ENCODE measurements around the gene TFCP2L1.

The TFCP2L1 gene

GRCh38 chr2:121196132-121196848 lies 88.7 kb downstream of the TFCP2L1 start:
- DNase-seq (ENCODE audit: low spot score) = no peak

GRCh38 chr2:121195036-121195435 lies 90.0 kb downstream of the TFCP2L1 start:
- no peak for DNase-seq (ENCODE audit: low spot score)

GRCh38 chr2:121194626-121195025 lies 90.4 kb downstream of the TFCP2L1 start:
- DNase-seq (ENCODE audit: low spot score) = no peak

- DNase-seq (ENCODE audit: low spot score) = no peak
Observed at GRCh38 chr2:121193185-121193584, 91.8 kb downstream of the TFCP2L1 start.

- no peak for DNase-seq (ENCODE audit: low spot score)
Observed at GRCh38 chr2:121192576-121192975, 92.4 kb downstream of the TFCP2L1 start.

GRCh38 chr2:121191191-121192170 lies 93.5 kb downstream of the TFCP2L1 start:
- no peak for DNase-seq (ENCODE audit: low spot score)

GRCh38 chr2:121189661-121190381 lies 95.2 kb downstream of the TFCP2L1 start:
- no peak for DNase-seq (ENCODE audit: low spot score)

- DNase-seq (ENCODE audit: low spot score) = no peak
Observed at GRCh38 chr2:121189011-121189410, 96.0 kb downstream of the TFCP2L1 start.

- DNase-seq (ENCODE audit: low spot score) = no peak
Observed at GRCh38 chr2:121187982-121188411, 97.0 kb downstream of the TFCP2L1 start.

- DNase-seq (ENCODE audit: low spot score) = no peak
Observed at GRCh38 chr2:121187351-121187981, 97.5 kb downstream of the TFCP2L1 start.

- DNase-seq (ENCODE audit: low spot score) = no peak
Observed at GRCh38 chr2:121186261-121186660, 98.7 kb downstream of the TFCP2L1 start.

- DNase-seq (ENCODE audit: low spot score) = peak; percentile 70
Observed at GRCh38 chr2:121185571-121186074, 99.4 kb downstream of the TFCP2L1 start.

- no peak for DNase-seq (ENCODE audit: low spot score)
Observed at GRCh38 chr2:121185111-121185510, 99.9 kb downstream of the TFCP2L1 start.

GRCh38 chr2:121184248-121184862 lies 100.6 kb downstream of the TFCP2L1 start:
- DNase-seq (ENCODE audit: low spot score) = no peak

GRCh38 chr2:121182520-121182919 lies 102.5 kb downstream of the TFCP2L1 start:
- DNase-seq (ENCODE audit: low spot score) = no peak

GRCh38 chr2:121179467-121179866 lies 105.5 kb downstream of the TFCP2L1 start:
- no peak for DNase-seq (ENCODE audit: low spot score)

GRCh38 chr2:121178730-121179129 lies 106.3 kb downstream of the TFCP2L1 start:
- DNase-seq (ENCODE audit: low spot score) = no peak

GRCh38 chr2:121177896-121178295 lies 107.1 kb downstream of the TFCP2L1 start:
- DNase-seq (ENCODE audit: low spot score) = no peak

- no peak for DNase-seq (ENCODE audit: low spot score)
Observed at GRCh38 chr2:121175326-121175725, 109.7 kb downstream of the TFCP2L1 start.

- no peak for DNase-seq (ENCODE audit: low spot score)
Observed at GRCh38 chr2:121173806-121174205, 111.2 kb downstream of the TFCP2L1 start.

GRCh38 chr2:121173112-121173511 lies 111.9 kb downstream of the TFCP2L1 start:
- DNase-seq (ENCODE audit: low spot score) = no peak
